ENCODE results near the gene SLC1A7.

Gene SLC1A7

DNA sequence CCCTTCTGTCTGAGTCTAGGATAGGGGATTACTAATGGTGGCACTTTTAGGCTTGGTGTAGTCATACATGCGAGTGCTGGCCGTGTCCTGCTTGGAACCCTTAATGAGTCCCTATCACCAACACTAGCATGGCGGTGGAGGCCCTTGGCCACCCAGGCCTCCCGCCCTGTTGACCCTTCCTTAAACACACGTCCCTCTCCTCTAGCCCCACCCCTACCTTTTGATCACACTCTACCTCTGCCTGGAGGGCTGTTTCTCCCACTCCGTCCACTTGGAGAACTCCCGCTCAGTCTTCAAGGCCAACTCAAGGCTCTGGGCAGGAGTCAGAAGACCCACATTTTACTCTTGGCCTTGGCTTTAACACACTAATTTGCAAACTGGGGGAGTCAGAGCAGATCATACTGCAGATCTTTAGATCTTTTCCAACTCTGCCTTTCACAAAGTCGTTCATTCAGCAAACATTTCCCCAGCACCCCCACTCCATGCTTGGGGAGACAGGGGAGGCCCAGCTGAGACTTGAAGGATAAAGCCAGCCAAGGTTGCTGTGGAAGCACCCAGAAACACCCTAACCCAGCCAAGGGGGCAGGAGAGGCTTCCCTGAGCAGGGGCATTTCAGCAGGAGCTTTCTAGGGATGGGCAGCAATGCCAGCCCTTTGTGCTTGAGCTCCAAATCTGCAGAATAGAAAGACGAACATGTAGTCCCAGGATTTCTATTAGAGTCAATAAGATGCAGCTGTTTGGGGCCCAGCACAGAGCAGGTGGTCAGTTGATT, 78.5 kb downstream of the SLC1A7 start:
- in situ Hi-C loops (cut with MboI; ENCODE audit: low sequenced_read_pairs) = no loop called here

DNA sequence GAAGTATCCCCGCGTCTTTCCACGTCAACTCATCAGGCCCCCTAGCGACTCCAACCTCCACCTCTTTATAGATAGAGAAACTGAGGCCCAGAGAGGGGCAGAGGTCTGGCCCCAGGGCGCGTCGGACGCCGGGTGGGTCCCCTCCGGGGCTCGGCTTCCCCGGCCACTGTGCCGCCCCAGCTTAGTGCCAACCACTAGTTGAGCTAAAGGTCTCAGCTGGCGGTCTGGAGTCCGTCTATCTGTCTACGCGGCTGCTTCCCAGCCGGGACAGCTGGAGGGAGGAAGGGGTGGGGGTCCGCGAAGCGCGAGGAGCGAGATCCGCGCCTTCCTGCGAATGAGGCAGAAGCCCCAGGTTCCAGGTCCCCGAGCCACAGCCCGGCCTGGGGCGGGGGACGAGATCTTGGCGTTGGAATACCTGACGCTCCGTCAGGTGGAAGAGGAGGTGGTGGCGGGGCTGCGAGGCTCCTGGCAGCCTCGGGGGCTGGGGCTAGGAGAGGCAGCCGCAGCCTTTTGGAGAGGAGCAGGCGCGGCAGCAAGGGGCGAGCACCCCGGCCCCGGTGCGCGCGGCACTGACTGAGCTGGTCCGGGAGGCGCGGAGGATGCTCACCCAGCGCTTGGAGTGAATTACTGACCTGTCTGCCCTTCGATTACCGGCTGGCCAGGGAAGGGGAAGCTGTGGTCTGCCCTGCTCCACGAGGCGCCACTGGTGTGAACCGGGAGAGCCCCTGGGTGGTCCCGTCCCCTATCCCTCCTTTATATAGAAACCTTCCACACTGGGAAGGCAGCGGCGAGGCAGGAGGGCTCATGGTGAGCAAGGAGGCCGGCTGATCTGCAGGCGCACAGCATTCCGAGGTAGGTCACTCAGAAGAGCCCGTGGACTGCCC, 79.5 kb downstream of the SLC1A7 start:
- in situ Hi-C loops (cut with MboI; ENCODE audit: low sequenced_read_pairs) = no loop called here

DNA sequence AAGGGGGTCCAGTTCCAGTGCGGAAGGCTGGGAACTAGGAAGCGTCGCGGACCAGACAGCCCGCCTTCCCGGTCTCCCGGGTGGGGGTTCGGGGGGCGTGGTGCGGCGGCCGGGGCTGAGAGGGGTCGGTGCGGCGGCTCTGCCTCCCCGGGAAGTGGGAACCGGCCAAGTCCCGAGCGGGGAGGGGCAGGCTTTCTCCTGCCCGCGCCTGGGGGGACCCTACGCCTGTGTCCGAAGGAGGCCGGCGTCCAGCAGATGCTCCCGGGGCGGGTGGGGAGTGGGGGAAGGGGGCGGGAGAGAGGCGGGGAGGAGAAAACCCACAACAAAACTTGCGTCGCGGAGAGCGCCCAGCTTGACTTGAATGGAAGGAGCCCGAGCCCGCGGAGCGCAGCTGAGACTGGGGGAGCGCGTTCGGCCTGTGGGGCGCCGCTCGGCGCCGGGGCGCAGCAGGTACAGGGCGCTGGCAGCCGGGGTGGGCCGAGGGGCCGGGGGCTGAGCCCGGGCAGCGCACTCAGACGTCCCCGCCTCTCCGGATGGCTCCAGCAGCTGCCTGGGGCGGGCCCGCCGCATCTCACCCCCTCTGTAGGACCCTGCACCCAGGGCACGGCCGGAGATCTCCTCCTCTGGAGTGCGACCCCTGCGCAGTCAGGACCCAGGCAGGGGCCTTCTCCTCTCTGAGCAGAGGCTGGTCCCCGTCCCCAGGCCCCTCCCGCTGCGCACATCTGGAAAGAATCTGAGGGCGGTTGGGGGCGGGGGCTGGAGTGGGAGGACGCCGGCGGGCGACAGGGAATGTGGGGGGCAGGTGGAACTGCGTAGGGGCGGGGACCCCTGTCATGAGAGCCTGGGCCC, 80.4 kb downstream of the SLC1A7 start, which contains the start of gene PODN:
TSS of gene PODN (plus strand) at position 355 of the 849 bp plus-strand sequence. CDS start 7,643 bp downstream, outside the sequence.
- in situ Hi-C loops (cut with MboI; ENCODE audit: low sequenced_read_pairs) = no loop called here

DNA sequence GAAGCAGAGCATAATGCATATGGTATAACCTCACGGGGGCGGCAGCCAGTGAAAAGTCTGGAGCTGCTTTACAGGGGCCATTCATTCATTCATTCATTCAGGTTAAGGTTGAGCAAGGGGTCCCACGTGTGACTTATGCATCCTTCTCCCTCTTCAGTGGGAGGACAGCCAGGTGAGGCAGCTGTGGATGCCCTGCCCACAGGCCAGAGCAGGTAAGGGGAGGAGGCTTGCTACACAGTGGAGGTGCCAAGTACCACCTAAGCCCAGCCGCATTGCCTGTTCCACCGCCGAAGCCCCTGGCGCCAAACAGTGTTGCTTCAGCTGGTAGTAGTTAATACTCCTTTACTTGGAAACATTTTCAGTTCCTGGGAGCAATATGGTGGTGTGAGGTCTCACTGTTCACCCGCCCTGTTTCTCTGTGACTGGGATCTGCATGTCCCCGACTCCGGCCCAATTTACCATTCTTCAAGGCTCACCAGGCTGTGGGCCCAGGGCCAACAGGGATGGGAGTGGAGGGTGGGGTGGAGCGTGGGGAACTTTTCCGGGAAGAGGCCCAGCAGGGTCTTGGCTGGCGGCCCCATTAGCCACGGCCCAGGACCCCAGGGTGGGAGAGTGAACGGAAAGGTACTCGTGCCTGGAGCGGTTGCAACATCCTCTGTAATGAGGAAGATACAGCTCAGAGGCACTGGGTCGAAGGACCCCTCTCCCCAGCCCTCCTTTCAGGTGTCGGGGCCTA, 81.1 kb downstream of the SLC1A7 start:
- in situ Hi-C loops (cut with MboI; ENCODE audit: low sequenced_read_pairs) = no loop called here

DNA sequence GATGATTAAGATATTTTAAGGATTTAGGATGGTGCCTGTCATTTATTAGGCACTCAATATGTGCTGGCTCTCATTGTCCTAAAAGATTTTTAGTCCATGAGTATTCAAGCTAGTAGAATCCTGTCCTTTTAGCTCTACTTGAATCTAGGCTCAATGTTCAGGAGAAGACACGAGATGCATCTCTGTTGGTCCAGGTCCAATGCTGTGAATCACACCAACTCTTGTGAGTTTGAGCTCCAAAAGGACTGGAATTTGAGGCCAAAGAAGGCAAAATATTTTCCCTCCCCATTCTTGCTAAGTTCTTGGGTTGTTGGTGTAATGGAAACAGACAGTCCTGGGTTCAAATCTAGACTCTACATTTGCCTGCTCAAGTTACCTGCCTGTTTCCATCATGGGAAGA, 81.9 kb downstream of the SLC1A7 start:
- in situ Hi-C loops (cut with MboI; ENCODE audit: low sequenced_read_pairs) = no loop called here

DNA sequence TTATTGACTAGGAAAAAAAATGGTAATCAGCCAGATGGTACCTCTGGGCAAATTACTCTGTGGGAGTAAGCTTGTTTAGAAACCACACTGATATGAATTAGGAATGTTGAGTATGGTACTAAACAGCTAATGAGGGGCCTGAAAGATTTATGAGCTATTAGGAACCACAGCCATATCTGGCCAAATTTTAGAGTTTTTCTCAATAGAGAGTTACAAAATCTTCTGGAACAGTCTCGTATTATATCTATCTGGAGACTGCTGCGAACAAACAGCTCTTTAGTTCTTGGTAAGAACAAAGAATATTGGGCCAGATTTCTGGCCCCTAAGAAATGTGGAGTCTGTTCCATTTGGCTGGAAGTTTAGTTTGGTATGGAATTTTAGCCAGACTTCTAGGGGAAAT, 85.3 kb downstream of the SLC1A7 start:
- in situ Hi-C loops (cut with MboI; ENCODE audit: low sequenced_read_pairs) = no loop called here

DNA sequence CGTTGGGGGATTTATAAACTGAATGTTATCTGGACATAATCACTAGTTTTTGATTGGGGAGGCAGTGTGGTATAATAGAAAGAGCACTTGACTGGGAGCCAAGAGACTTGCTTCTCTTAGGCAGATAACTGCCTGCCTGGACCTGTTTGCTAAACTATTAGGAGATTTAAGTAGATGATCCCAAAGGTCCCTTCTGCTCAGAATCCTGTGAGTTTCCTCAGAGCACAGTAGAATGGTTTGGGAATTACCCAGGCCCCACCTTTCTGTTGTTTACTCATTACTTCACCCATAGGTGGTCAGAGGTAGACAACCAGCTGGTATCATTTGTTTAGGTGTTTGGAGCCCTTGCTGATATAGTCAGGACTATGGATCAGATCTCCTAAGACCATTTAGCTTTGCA, 90.8 kb downstream of the SLC1A7 start:
- in situ Hi-C loops (cut with MboI; ENCODE audit: low sequenced_read_pairs) = no loop called here

DNA sequence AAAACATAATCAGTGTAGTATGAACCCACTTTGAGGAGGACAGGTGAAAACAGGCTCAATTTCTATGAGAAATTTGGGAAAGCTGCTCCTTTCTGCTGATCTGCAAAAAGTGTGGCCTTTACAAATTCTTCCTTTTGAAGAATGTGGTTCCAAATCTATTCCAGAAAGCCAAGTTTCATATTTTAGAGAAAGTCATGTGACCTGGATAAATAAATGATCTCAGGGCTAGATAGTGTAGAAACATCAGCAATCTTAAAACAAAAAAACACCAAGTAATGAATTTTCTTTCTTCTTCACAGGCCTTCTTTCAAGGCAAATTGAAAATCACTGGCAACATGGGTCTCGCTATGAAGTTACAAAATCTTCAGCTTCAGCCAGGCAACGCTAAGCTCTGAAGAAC, 92.1 kb downstream of the SLC1A7 start:
- in situ Hi-C loops (cut with MboI; ENCODE audit: low sequenced_read_pairs) = no loop called here

DNA sequence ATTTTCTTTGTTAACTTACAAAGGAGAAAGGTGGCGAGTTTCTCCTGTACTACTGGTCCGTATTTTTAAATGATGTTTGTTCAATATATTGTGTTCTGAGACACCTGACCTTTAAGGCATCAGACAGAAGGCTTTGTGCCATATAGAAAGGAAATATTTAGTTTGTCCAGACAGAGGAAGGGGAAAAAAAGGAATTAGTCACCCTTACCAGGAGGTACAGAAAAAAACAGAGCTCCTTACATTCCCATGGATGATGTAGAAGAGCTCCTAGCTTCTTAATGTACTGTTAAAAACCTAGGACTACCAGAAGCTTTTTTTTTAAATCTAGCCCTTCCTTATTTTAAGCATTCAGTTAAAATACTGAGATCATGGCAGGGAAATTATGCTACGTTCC, 92.9 kb downstream of the SLC1A7 start:
- in situ Hi-C loops (cut with MboI; ENCODE audit: low sequenced_read_pairs) = no loop called here

DNA sequence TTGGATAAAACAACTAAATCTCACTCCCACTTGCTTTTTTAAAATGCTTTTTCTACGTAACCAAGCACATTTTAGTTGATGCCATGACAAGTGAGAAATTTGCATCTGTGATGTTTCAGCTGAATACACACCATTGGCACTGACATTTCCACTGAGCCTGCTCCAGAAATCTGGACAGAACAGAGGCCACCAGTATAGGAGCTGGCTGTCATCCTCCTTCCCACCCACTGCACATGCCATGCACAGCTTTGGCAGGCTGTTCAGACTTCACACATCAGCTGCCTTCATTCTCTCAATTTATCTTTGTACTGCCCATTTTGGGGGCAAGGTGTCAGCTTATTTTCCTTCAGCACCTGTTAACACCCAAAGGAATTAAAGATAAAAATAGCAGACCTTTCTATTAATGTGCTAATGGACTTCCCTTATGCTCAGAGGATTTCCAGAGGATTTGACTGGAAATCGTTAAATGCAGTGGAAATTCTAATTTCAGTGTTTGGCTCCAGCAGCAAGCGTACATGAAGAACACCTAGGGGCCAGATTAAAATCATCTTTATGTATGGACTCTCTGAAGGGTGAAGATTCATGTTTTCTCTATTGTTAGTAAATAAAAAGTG, 93.4 kb downstream of the SLC1A7 start:
- in situ Hi-C loops (cut with MboI; ENCODE audit: low sequenced_read_pairs) = no loop called here

DNA sequence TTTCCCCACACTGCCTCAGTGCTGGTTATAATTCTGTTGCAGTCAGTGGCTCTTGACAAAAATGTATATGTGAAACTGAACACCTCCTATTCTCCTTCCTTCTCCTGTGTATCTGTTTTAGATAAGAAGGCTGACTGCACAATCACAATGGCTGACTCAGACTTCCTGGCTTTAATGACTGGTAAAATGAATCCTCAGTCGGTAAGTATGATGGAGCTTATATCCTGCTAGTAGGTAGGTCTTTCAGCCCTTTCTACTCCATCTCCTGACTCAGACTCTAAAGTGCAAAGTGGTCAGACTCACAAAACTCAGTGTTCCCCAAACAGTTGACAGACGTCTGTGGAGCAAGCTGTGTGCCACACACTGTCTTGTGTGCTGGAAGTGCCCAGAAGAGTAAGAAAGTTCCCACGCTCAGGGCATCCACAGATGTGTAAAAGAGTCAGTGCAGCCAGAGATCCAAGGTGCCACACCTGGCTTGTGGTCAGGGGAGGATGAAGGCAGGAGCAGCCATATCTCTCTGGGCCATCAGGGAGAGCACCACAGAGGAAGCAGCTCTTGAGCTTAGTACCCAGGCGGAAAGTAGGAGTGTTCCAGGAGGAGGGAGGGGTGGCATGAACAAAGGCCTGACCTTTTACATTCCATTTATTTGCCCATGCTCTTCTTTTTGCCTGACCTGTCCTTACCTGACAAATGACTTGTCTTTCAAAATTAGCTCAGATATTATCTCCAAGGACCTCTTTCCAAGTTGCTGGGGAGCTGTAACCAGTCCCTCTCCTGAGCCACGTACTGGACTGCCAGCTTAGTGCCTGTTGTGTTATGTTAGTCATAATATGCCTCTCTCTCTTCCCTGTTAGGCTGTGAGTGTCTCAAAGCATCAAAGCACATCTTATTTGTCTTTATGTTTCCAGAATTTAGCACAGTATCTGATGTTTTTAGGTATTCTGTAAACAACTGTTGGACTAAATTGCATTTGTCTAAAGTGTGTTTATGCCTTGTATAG, 94.4 kb downstream of the SLC1A7 start:
- in situ Hi-C loops (cut with MboI; ENCODE audit: low sequenced_read_pairs) = no loop called here

DNA sequence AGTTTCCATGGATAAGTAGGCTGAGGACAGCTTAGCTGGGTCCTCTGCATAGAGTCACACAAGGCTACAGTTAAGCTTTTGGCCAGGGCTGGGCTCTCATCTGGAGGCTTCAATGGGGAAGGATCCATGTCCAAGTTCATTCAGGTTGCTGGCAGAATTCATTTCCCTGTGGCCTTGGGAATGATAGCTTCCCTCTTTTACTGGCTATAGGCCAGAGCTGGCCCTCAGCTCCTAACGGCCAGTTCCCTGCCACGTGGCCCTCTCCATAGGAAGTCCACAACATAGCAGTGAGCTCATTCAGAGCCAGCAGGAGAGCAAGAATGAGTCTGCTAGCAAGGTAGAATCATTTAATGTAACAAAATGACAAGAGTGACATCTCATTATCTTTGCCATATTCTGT, 95.5 kb downstream of the SLC1A7 start:
- in situ Hi-C loops (cut with MboI; ENCODE audit: low sequenced_read_pairs) = no loop called here

DNA sequence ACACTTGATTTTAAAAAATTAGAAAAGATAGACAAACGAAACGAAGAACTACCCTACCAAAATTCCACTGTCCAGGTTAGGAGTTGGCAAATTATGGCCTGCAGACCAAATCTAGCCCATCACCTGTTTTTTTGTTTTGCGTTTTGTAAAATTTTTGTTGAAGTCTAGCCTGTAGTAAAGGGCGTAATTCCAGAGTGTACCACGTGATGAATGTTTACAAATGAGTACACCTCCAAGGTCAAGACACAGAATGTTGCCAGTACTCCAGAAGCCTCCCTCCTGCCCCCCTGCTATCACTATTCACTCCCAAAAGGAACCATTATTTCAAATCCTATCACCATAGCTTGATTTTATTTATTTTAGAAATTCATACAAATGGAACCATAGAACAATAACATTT, 97.5 kb downstream of the SLC1A7 start:
- in situ Hi-C loops (cut with MboI; ENCODE audit: low sequenced_read_pairs) = no loop called here

DNA sequence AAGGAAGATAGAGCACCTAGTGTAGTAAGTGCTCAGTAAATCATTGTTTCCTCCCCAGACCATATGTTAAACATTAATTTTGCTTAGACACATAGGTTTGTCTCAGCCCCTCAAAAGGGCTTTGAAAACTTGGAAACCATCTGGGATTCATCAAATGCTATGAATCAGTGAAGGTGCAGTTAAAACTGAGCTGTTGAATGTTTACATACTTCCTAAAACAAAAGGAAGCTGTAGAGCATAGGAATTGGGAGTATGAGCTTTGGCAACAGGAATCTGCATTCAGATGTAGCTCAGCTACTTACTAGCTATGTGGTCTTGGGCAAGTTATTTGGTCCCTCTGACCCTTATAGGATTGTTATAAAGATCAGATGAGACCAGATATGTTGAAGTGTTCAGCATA, 99.2 kb downstream of the SLC1A7 start:
- in situ Hi-C loops (cut with MboI; ENCODE audit: low sequenced_read_pairs) = no loop called here

DNA sequence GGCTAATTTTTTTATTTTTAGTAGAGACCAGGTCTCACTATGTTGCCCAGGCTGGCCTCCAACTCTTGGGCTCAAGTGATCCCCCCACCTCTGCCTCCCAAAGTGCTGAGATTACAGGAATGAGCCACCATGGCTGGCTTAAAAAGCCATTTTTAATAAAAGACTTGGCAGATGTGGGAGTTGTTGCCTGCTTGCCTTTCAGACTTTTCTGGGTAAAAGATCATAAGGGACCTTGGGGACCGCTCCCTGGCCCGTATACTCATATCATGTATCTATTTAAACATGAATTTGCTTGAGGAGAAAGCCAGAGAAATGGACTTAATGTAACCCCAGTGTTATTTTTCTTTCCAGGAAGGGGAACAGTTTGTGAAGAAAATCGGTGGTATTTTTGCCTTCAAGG, 103.9 kb downstream of the SLC1A7 start:
- in situ Hi-C loops (cut with MboI; ENCODE audit: low sequenced_read_pairs) = no loop called here
